DOHH2 (cell line): ENCODE measurements around the gene TUBA8.

ENCODE experiments used
- H3F3A ChIP-seq: fragments of 200-600 bp; sonication (generic), shearing (Covaris generic); 2 replicates; pipeline ENCODE4 v1.6.0; 2016; ENCODE audit warnings: antibody characterized with exemption, mild to moderate bottlenecking; ENCODE audit not compliant: control insufficient read depth, insufficient read depth
- H3K27ac ChIP-seq: fragments of 200-600 bp; sonication (generic); 2 replicates; pipeline ENCODE4 v1.5.1; 2014; ENCODE audit warnings: low read depth, mild to moderate bottlenecking, low read length, moderate library complexity
- H3K27me3 ChIP-seq: fragments of 200-600 bp; sonication (generic); 2 replicates; pipeline ENCODE4 v1.6.1; 2014; ENCODE audit warnings: mild to moderate bottlenecking, low read length, mixed read lengths; ENCODE audit not compliant: control insufficient read depth
- H3K36me3 ChIP-seq: fragments of 200-600 bp; sonication (generic); 2 replicates; pipeline ENCODE4 v1.6.1; 2014; ENCODE audit warnings: mild to moderate bottlenecking, low read length, moderate library complexity, mixed read lengths; ENCODE audit not compliant: control insufficient read depth
- H3K4me1 ChIP-seq: fragments of 200-600 bp; sonication (generic); 2 replicates; pipeline ENCODE4 v1.6.1; 2014; ENCODE audit warnings: mild to moderate bottlenecking, low read length, mixed read lengths; ENCODE audit not compliant: control insufficient read depth
- H3K4me2 ChIP-seq: fragments of 200-600 bp; sonication (generic); 2 replicates; pipeline ENCODE4 v1.6.0; 2014; ENCODE audit warnings: mild to moderate bottlenecking, low read length, moderate library complexity
- H3K4me3 ChIP-seq: fragments of 200-600 bp; sonication (generic); 2 replicates; pipeline ENCODE4 v1.5.1; 2014; ENCODE audit warnings: mild to moderate bottlenecking, low read length, mixed read lengths
- H3K79me2 ChIP-seq: fragments of 200-600 bp; sonication (generic); 2 replicates; pipeline ENCODE4 v1.6.1; 2014; ENCODE audit warnings: mild to moderate bottlenecking, low read length, mixed read lengths; ENCODE audit not compliant: control insufficient read depth
- H3K9me2 ChIP-seq: fragments of 200-600 bp; sonication (generic); replicated peaks from 2 replicates; pipeline ENCODE4 v1.6.1; 2014; ENCODE audit warnings: mild to moderate bottlenecking, low read length, mixed read lengths; ENCODE audit not compliant: control insufficient read depth
- H3K9me3 ChIP-seq: fragments of 200-600 bp; sonication (generic); 2 replicates; pipeline ENCODE4 v1.6.1; 2014; ENCODE audit warnings: antibody characterized with exemption, low read length, mixed read lengths; ENCODE audit not compliant: control insufficient read depth, insufficient read depth
- H4K20me1 ChIP-seq: fragments of 200-600 bp; sonication (generic); 2 replicates; pipeline ENCODE4 v1.6.0; 2014; ENCODE audit warnings: low read depth, mild to moderate bottlenecking, antibody characterized with exemption, low read length, moderate library complexity; ENCODE audit not compliant: control insufficient read depth, insufficient read depth
- EZH2phosphoT487 ChIP-seq: fragments of 200-600 bp; sonication (generic); IDR thresholded peaks from 2 replicates; pipeline ENCODE4 v1.6.1; 2017; ENCODE audit warnings: borderline replicate concordance, mild to moderate bottlenecking, antibody characterized with exemption, low read length, moderate library complexity, mixed read lengths
- TF ChIP-seq, protein P1 (sequence below): fragments of 200-600 bp; sonication (generic); IDR thresholded peaks from one replicate; pipeline ENCODE4 v1.5.1; 2014; ENCODE audit warnings: antibody characterized with exemption, mild to moderate bottlenecking, low read depth, low read length; ENCODE audit not compliant: poor library complexity, severe bottlenecking

TUBA8 gene

DNA sequence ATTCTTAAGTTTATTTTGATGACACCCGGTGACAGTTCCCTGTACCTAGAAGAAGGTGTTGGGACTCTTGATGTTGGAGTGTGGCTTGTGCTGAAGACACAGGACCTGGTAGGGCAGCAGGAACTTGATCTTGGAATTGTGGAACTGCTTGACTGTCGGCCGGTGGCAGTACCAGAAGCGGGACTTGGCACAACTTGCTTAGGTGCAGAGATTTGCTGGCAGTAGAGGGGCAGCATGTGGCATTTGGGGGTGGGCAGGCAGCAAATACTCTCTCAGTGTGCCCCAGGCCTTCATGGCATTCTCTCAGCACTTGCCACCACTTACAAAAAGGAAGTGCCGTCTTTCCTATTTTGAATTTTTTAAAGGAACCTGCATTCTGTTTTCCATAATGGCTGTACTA, 29.2 kb upstream of the TUBA8 start:
- H3K27ac ChIP-seq: no peak overlapping the region
- H3K4me1 ChIP-seq: peaks cover 20% of the 10 kb centered on the region
- peak overlapping the region; percentile 8; the same call in 1 of the 2 replicates for H3K4me2 ChIP-seq
- no peaks in the 10 kb centered on the region for H3K27me3 ChIP-seq
- TF ChIP-seq, protein P1, sequence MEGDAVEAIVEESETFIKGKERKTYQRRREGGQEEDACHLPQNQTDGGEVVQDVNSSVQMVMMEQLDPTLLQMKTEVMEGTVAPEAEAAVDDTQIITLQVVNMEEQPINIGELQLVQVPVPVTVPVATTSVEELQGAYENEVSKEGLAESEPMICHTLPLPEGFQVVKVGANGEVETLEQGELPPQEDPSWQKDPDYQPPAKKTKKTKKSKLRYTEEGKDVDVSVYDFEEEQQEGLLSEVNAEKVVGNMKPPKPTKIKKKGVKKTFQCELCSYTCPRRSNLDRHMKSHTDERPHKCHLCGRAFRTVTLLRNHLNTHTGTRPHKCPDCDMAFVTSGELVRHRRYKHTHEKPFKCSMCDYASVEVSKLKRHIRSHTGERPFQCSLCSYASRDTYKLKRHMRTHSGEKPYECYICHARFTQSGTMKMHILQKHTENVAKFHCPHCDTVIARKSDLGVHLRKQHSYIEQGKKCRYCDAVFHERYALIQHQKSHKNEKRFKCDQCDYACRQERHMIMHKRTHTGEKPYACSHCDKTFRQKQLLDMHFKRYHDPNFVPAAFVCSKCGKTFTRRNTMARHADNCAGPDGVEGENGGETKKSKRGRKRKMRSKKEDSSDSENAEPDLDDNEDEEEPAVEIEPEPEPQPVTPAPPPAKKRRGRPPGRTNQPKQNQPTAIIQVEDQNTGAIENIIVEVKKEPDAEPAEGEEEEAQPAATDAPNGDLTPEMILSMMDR: no peak
- TF ChIP-seq EZH2phosphoT487: no peak
- H3K79me2 ChIP-seq: peaks cover 67% of the 10 kb centered on the region
- no peaks in the 10 kb centered on the region for H3K9me3 ChIP-seq
- peaks cover 74% of the 10 kb centered on the region for H3K36me3 ChIP-seq
- H3K4me3 ChIP-seq: no peak overlapping the region
- H3F3A ChIP-seq: no peaks in the 10 kb centered on the region
- H3K9me2 ChIP-seq: no peaks in the 10 kb centered on the region
- no peaks in the 10 kb centered on the region for H4K20me1 ChIP-seq

DNA sequence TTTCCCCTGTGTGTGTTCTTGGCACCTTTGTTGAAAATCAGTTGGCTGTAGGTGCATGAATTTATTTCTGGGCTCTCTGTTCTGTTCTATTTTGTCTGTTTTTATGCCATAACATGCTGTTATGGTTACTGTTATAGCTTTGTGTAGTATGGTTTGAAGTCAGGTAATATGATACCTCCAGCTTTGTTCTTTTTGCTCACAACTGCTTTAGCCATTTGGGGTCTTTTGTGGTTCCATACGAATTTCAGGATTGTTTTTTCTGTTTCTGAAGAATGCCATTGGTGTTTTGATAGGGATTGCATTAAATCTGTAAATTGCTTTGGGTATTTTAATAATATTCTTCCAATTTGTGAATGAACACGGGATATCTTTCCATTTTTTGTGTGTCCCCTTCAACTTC, 28.1 kb upstream of the TUBA8 start:
- H3K79me2 ChIP-seq: peaks cover 56% of the 10 kb centered on the region
- no peak overlapping the region for H3K27ac ChIP-seq
- H3K4me1 ChIP-seq: peaks cover 14% of the 10 kb centered on the region
- H3K36me3 ChIP-seq: peaks cover 80% of the 10 kb centered on the region
- no peak overlapping the region for H3K4me2 ChIP-seq
- no peaks in the 10 kb centered on the region for H4K20me1 ChIP-seq
- H3K9me2 ChIP-seq: no peaks in the 10 kb centered on the region
- no peak overlapping the region for H3K4me3 ChIP-seq
- H3K9me3 ChIP-seq: no peaks in the 10 kb centered on the region
- no peaks in the 10 kb centered on the region for H3F3A ChIP-seq
- no peak for TF ChIP-seq EZH2phosphoT487
- TF ChIP-seq, protein P1: no peak
- H3K27me3 ChIP-seq: no peaks in the 10 kb centered on the region

DNA sequence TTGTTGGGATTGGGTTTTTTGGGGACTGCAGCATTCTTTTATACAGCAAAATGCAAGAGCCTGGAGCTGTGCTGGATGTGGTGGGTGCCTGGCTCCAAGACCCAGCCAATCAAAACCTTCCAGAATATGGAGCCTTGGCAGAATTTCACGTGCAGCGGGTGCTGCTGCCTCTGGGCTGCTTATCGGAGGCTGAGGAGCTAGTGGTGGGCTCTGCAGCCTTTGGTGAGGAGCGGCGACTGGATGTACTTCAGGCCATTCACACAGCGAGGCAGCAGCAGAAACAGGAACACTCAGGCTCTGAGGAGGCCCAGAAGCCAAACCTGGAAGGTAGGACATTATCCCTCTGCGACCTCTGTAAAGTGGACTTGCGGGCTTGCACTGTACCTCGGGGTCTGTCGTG, 27.2 kb upstream of the TUBA8 start:
- H4K20me1 ChIP-seq: no peaks in the 10 kb centered on the region
- H3F3A ChIP-seq: no peaks in the 10 kb centered on the region
- no peaks in the 10 kb centered on the region for H3K9me3 ChIP-seq
- peaks cover 84% of the 10 kb centered on the region for H3K36me3 ChIP-seq
- H3K4me2 ChIP-seq: no peak overlapping the region
- H3K4me3 ChIP-seq: no peak overlapping the region
- no peaks in the 10 kb centered on the region for H3K27me3 ChIP-seq
- H3K27ac ChIP-seq: no peak overlapping the region
- peaks cover 49% of the 10 kb centered on the region for H3K79me2 ChIP-seq
- no peaks in the 10 kb centered on the region for H3K9me2 ChIP-seq
- TF ChIP-seq, protein P1: no peak
- no peak for TF ChIP-seq EZH2phosphoT487
- H3K4me1 ChIP-seq: peaks cover 14% of the 10 kb centered on the region
